HG03108 (cell line): ENCODE measurements around the gene SLC39A11.
"Not testable (repeated sequence)": the region's sequence is repeated elsewhere in the genome, so short reads cannot be mapped to it uniquely, and the experiment has no call there.

Source experiments
- ATAC-seq: cut with Tn5 transposase; IDR thresholded peaks from one replicate; pipeline ENCODE4 v1.9.1; 2021; ENCODE audit warnings: moderate library complexity; ENCODE audit not compliant: unreplicated experiment

Gene SLC39A11

DNA sequence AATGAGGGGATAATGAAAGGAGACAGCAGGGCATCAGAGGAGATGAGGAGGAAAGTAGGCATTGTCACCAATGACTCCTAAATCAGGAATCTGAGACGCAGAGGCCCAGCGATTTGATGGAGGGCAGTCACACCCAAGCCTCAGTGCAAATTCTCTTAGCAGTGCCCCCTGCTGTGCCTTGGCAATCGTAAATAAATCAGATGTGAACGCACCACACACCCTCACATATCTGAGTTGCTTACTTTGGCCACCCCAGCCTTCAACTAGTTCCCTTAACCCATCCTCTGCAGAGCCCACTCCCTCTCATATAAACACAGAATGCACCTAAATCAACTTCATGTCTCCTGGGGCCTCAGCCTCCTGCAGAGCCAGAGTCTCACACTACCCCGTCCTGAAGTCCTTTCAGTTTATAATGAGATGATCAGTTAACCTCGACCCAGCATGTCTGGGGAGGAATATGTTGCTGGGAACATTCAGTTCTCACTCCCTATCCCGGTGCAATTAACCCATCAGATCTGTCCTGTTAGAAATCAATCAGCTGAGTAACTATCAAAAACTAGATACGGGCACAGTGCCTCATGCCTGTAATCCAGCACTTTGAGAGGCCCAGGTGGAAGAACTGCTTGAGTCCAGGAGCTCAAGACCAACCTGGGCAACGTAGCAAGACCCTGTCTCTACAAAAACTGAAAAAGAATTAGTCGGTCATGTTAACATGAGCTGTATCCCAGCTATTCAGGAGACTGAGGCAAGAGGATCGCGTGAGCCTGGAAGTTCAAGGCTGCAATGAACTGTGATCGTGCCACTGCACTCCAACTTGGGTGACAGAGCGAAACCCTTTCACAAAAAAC is 78.4 kb downstream of the SLC39A11 start:
- no peak for ATAC-seq

GRCh38 chr17:73013301-73013700 is 79.2 kb downstream of the SLC39A11 start:
- ATAC-seq, result no peak

GRCh38 chr17:73011016-73011486 is 81.4 kb downstream of the SLC39A11 start:
- no peak for ATAC-seq

DNA sequence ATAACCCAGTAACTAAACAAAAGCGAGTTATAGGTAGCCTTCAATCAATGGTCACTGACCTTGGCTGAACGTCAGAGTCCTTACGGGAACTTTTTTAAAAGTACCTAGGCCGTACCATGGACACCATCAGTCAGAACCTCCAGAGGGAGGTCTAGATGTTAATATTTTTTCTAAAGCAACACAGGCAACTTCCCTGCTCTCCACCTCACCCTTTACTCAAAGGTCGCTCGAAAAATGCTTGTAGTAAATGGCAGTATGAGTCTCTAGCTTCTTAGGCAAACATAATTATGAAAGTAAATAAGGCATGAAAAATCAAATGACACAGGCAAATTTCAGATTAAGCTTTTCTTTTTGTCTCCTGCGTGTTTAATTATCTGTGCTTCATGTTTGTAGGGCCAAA is 82.1 kb downstream of the SLC39A11 start:
- no peak for ATAC-seq

DNA sequence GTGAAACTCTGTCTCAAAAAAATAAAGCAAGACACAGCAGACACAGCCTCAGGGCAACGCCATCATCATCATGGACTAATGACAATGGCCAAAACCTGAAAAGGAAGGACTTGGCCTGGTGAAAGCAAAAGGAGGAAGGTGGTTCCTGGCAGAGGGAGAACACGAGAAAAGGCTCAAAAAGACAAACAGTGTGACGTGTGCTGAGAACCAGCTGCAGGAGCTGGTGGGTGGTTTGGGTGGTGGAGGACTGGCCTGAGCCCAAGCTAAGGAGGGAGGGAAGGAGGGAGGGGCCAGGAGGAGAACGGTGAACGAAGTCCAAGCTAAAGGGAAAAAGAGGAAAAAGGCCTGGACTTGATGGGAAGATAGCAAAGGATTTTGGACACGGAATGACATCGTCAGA is 85.1 kb downstream of the SLC39A11 start:
- no peak for ATAC-seq

GRCh38 chr17:73005360-73005759 is 87.1 kb downstream of the SLC39A11 start:
- no peak for ATAC-seq

DNA sequence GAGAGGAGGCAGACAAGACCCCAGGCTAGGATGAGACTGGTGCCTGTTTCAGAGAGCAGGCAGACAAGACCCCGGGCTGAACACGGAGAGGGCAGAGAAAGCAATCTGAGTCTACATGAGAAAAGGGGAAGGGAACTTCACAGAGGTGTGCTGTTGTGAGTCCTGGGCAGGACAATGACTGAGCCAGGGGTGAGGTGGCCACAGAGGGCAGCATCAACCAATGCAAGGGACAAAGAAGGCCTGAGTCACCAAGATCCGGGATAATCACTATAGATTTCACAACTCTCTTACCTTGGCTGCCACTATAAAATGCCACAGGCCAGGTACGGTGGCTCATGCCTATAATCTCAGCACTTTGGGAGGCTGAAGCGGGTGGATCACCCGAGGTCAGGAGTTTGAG is 89.0 kb downstream of the SLC39A11 start:
- ATAC-seq, result no peak

DNA sequence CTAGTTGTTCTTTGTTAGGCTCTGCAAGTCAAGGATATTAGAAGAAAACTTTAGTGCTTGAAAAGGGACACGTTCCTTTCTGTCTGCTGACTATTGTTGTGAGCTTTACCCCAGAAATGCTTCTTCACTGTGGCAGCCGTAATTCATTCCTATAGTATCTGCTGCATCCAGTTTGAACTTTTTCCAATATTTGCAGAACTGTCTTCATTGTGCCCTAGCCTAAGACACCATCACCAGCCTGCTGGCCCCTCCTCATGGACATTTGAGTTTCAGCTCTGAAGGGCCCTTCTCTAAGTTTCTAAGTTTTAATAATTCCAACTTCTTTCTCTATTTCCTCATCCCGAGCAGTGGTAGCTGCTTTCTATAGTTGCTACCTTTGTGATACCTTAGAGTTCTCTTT is 91.7 kb downstream of the SLC39A11 start:
- no peak for ATAC-seq

- ATAC-seq, result not testable (repeated sequence)
Observed at GRCh38 chr17:72999474-72999873, 93.0 kb downstream of the SLC39A11 start.

GRCh38 chr17:72998343-72998742 is 94.1 kb downstream of the SLC39A11 start:
- ATAC-seq, result no peak

DNA sequence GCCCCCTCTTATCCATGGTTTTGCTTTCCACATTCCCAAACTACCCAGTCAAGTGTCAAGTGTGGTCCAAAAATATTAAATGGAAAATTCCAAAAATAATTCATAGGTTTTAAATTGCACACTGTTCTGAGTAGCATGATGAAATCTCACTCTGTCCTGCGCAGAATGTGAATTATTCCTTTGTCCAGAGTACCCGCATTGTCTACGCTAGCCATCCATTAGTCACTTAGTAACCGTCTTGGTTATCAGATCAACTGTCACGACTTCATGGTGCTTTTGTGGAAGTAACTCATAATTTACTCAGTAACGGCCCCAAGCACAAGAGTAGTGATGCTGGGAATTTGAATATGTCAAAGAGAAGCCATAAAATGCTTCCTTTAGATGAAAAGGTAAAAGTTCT is 94.9 kb downstream of the SLC39A11 start:
- no peak for ATAC-seq

DNA sequence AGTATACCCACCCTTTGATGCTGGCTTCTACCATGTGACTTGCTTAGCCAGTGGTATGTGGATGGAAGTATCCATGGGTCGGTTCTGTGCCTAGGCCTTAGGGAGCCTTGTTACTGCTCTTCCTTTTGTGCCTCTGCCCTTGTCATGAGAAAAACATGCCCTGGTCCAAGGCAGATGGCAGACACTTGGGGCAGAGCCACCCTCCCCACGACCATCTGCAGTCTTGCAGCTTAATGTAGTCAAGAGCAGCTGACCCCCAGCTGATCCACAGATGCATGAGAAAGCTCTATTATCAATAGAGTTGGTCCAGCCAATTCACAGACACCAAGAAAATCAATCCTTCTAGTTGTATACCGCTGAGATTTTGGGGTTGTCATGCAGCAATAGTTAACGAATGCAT is 95.7 kb downstream of the SLC39A11 start:
- no peak for ATAC-seq

DNA sequence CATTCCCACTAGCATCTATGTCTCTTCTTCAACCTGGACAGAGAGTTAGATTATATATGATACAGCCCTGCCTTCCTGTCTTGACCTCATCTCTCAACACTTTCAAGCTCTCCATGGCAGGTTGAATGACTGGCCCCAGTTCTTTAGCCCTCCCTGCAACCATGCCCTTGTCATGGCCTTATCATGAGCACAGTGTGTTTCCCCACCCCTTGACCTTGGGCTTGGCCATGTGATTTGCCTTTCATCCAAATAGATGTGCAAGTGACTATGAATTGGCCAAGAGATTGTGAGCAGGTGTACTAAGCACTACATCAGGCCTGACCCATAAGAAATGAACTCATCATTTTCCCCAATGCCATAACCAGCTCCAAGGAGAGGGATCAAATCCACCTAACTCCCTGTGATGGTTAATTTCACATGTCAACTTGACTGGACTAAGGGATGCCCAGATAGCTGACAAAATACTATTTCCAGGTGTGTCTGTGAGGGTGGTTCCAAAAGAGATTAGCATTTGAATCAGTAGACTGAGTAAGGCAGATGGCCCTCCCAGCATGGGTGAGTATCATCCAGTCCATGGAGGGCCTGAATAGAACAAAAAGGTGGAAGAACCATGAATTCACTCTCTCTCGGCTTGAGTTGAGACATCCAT is 97.4 kb downstream of the SLC39A11 start:
- ATAC-seq, result no peak

- ATAC-seq, result not testable (repeated sequence)
Observed at GRCh38 chr17:72992783-72993467, 99.6 kb downstream of the SLC39A11 start.

DNA sequence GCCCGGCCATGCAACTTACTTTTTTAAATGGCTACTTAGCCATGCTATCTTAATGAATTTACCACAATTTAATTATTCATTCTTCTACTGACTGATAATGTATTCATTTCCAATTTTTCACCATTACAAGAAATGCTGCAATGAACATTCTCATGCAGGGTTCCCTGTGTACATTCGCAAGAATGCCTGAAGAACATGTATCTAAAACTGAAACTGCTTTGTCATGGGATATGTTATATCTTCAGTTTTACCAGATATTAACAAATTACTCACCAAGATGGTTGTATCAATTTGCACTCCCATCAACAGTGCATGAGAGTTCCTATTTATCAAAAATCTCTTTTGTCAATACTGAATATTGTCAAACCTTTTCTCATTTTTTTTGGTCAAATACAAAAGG is 100.8 kb downstream of the SLC39A11 start:
- no peak for ATAC-seq

GRCh38 chr17:72989074-72989610 is 103.3 kb downstream of the SLC39A11 start:
- ATAC-seq, result no peak

DNA sequence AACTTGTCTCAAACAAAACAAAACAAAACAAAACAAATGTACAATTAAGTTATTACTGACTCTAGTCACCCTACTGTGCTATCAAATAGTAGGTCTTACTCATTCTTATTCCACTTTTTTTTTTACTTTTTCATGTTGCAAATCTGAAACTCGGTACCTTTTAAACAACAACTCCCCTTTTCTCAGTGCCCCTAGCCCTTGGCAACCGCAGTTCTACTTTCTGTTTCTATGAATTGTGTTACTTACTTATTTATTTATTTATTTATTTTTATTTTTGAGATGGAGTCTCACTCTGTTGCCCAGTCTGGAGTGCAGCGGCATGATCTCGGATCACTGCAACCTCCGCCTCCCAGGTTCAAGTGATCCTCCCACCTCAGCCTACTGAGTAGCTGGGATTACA is 104.0 kb downstream of the SLC39A11 start:
- ATAC-seq, result no peak

DNA sequence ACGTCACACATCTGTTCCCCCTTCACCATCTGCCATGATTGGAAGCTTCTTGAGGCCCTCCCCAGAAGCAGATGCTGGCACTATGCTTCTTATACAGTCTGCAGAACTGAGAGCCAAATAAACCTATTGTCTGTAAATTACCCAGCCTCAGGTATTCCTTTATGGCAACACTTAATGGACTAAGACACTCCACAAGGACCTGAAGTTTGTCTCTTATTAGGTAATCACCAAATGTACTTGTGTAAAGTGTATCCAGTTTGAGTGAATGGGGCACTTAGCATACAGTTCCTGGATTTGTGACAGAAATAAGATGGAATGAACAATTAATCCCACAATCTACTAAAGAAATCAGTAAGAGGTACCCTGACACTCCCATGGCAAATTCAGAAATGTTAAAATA is 105.3 kb downstream of the SLC39A11 start:
- no peak for ATAC-seq

DNA sequence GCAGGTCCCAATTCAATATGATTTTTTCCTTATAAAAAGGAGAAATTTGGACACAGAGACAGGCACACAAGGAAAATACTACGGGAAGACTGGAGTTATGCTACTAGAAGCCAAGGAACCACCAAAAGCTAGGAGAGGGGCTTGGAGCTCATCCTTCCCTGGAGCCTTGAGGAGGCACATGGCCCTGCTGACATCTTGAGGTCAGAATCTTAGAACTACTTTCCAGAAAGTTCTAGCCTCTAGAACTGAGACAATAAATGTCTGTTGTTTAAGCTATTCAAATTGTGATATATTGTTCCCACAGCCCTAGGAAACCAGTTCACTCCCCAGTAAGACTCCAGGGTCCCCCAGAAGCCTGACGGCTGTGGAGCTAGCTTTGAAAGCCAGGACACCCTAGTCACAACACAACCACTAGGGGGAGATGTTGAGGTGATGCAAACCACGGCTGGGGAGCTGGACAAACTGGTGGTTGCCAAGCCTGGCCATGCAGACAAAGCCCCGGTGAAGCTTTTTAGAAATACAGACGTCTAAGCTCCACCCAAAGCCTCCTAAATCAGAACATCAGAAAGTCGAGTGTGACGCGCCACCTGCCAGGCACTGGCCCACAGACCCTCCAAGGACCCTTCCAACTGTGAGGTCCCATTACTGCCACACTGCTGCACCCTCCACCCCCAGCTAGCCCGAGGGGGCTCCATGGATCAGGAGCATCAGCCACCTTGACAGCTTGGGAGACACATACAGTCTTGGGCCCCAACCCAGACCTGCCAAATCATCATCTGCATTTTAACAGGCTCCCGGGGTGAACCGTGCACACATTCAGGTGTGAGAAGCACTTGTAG is 106.4 kb downstream of the SLC39A11 start:
- peak; percentile 71 for ATAC-seq

DNA sequence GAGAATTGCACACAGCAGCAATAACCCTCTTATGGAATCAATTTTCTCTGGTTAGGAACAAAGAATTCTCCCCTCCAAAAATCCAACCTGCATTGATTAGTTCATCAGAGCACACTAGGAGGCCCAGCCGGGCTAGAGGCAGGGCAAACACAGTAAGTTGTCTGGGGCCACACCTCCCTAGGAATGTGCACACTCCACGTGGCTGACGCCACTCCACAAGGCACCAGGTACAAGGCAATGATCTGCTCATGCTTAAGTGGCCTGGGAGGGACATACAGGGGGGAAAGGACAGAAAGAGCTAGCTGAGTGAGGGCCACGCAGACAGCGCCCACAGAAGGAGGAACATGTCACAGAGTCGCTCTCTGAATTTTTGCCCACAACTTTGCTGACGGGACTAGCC is 107.6 kb downstream of the SLC39A11 start:
- no peak for ATAC-seq
